Measurements from ENCODE around the gene GNG4.
A peak's percentile ranks its signal among the peaks of the same experiment; 100 is the strongest.
"Not testable (repeated sequence)": the region's sequence is repeated elsewhere in the genome, so short reads cannot be mapped to it uniquely, and the experiment has no call there.

GNG4 gene

DNA sequence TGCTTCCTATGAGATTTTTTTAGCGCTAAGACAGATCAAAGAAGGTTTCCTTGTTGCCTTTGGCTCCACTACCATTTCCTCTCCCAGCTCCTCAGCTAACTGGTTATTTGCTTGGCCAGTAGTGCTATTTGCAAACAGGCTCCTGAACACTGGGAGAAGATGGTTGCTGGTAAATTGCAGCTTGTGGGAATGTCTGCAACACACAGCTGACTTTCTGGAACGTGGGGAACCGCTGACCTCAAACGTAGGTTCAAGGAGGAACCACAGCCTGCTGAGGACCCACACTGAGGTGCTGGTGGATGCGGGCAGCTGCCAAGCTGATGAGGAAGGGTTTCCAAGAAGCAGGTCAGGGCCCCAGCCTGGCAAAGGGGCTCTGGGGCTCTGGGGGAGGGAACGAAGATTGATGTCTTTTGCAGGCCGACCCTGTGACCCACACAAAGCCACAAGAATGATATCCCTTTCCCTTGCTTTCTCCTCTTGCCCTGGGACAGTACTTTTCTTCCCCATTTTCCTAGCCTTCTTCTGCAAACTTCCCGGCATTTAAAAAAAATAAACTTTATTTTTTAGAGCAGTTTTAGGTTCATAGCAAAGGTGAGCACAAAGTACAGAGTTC, 24.8 kb downstream of the GNG4 start:
- DNase-seq, result no peak

DNA sequence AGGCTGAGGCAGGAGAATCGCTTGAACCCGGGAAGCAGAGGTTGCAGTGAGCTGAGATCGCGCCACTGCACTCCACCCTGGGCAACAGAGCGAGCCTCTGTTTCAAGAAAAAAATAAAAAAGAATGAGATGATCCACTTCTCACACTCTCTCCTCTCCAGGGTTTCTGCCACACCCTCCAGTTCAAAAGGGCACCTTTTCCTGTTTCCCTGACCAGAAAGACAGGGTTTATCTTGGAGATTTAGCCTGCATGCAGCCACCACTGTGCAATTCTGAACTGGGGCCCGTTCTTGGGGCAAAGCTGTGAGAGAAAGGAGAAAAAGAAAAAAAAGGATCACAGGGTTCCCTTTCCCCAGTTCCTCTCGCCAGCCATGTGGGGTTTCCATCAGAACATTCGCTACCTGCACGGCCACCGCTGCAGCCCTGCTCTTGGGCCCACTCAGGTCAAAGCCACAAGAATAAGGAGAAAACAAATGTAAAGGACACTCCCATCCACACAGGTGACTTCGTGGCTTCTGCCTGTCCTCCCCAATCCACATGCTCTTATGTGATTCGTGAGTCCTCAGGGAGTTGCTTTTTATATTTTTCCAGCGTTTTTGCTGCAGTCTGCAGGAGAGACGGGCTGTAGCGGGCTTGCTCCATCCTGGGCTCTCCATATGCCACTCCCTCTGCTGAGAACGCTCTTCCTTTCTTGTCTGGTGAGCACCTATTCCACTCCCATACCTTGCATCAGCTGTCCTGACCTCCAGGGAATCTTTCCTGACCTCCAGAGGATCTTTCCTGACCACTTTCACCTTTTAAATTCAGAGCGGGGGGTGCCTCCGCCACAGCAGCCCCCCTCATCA, 26.4 kb downstream of the GNG4 start:
- DNase-seq, result no peak

DNA sequence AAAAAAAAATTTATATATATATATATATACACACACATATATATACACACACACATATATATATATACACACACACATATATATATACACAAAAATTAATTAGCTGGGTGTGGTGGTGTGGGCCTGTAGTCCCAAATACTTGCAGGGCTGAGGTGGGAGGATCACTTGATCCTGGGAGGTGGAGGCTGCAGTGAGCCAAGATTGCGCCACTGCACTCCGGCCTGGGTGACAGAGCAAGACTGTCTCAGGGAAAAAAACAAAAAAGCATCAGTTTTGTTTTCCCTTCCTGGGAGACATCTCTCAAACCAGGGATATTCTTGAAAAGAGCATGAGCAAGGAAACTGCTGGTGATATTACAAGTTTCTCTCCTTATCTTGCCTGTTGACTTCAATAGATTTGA, 30.4 kb downstream of the GNG4 start:
- DNase-seq, result not testable (repeated sequence)

DNA sequence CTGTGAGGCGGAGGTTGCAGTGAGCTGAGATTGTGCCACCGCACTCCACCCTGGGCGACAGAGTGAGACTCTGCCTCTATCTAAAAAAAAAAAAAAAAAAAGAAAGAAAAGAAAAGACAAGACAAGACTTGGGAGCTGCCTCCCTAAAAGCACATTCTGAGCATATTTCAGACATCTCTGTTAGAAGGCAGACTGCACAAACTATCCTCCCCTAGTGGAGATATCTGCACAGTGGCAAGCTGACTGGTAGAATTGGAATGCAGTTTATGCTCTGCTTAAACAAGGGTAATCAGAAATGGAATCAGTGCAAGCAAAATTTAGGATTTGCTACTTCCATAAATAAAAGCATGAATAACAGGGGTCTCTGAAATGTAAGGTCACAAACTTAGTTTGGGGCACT, 31.8 kb downstream of the GNG4 start:
- no peak for DNase-seq

DNA sequence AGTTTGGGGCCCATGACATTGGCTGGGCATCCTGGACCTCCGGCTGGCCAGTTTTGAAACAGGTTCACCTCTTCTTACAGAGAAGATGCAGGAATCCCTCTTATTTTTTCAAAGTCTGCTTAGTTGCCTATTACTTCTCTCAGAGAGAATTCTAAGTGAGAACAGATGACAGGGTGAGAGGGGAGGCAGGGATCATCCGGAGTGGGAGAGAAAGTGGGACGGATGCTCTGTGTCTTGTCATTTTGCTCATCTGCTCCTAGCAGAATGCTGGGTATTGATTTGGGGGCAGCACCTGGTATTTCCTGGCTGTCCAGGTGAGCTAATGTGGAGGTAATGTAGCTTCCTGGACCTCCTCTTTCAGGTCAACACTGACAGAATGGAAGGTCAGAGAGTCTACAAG, 32.4 kb downstream of the GNG4 start:
- DNase-seq, result no peak

DNA sequence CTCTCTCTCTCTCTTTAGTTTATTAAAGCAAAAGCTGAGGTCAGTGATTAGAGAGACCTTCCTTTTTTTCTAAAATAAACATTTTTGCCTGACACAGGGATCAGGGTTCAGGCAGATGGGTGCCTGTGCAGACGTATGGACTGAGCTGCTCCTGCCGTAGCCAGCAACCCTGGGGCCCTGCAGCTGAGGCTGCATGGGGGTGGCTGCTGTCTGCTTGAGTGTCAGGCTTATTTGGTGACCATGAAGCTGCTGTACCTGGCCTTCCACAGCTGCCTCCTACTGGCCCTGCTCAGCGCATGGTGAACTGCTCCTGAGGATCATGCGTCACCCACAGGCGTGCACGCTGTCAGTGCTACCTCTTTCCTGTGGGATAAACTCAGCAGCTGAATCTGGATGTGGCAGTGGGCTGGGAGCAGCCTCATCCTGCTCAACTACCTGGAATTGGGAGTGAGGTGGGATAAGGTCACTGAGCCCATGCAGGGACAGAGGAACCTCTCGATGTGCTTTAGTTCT, 35.1 kb downstream of the GNG4 start:
- no peak for DNase-seq

DNA sequence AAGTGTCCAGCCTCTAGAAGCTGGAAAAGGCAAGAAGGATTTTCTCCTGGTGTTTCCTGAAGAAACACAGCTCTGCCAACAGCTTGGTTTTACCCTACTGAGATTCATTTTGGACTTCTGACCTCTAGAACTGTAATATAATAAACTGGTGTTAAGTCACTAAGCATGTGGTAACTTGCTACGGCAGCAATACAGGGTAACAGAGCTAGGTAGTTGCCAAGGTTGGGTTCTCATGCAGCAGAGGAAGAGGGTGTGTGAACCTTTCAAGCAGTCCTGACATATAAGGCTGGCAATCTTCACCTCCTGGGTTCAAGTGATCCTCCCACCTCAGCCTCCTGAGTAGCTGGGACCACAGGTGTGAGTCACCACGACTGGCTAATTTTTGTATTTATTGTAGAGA, 36.0 kb downstream of the GNG4 start:
- no peak for DNase-seq

DNA sequence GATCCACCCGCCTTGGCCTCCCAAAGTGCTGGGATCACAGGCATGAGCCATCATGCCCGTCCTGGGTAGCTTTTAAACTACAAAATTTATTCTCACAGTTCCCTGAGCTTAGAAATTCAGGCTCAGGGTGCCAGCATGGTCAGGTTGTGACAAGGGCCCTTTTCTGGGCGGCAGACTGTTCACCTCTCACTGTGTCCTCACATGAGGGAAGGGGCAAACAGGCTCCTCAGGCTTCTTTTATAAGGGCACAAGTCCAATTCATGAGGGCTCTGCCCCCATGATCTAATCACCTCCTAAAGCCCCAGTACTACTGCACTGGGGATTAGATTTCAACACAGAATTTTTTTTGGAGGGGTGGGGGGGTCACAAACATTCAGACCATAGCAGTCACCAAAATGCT, 36.8 kb downstream of the GNG4 start:
- DNase-seq, result no peak

DNA sequence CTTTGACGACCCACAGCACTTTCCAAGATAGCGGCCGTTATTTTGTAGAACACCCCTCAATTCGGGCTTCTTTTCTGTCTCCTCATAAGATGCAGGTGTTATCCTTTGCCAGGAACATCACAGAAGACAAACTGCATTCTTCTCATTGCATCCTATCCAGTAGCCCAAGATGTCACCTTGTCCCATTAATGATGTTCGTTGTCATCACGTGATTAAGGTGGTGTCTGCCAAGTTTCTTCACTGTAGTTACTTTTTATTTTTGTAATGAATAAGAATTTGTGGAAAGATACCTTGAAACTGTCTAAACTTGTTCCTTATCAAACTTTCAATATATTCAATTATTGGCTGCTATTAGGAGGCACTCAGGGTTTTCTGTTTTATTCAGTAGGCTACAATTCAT, 39.4 kb downstream of the GNG4 start:
- DNase-seq, result no peak

DNA sequence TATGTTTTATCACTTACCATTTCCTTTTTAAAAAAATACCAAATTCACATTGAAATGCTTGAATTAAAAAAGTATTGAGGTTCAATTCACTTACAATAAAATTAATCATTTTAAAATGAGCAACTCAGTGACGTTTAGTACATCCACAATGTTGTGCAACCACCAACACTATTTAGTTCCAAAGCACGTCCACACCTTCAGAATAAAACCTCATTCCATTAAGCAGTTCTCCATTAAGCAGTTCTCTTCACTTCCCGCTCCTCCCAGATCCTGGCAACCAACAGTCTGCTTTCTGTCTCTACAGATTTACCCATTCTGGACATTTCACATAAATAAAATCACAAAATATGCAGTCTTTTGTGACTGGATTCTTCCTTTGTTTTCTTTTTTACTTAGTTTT, 41.3 kb downstream of the GNG4 start:
- DNase-seq, result no peak

DNA sequence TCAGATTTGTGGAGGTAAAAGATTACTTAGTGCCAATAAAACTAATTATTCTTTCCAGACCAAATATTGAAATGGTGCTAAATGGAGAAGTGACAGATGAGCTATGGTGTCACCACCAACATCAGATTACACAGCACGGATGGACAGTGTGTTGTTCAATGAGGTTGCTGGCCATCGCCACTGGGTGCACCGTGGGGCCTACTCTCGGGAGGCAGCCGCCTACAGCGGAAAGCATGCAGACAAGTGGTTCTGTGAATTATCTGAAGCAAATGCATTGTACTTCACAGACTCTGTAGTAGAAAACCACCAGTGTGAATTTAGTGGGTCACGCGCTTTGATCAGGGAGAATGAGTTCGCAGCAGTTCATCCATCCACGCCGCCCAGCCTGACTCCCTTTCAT, 42.3 kb downstream of the GNG4 start:
- DNase-seq, result no peak

DNA sequence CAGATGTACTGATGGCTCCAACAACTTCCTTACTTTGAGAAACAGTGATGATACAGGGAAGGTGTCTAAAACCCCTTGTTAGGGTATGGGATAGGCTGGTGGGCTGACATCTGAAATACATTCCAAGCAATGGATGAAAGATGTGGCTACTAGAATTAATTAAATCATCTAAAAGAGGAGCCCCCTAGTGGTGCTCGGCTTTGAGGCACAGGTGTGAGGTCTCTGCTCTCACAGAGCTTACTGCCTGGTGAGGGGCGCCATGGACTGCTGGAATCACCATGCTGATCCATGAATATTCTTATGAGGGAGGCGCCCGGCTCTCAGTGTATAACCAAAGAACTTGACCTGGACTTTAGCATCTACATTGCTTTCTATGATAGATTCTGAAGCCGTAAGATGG, 48.5 kb downstream of the GNG4 start:
- peak; percentile 7 for DNase-seq

DNA sequence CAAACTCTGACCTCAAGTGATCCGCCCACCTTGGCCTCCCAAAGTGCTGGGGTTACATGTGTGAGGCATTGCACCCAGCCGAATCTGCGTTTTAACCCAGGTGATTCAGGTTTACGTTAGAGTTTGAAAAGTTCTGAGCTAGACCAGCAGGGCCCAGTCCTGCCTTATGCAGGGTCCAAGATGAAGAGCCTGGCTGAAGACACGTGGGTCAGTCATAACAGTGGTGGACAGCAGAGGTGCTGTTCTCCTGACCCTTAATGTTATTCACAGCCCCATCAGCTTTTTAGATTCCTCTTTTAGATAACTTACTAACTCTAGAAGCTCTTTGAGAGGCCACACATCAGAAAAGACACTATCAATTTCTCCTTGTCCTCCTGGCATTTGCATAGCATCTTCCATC, 50.0 kb downstream of the GNG4 start:
- DNase-seq, result no peak

DNA sequence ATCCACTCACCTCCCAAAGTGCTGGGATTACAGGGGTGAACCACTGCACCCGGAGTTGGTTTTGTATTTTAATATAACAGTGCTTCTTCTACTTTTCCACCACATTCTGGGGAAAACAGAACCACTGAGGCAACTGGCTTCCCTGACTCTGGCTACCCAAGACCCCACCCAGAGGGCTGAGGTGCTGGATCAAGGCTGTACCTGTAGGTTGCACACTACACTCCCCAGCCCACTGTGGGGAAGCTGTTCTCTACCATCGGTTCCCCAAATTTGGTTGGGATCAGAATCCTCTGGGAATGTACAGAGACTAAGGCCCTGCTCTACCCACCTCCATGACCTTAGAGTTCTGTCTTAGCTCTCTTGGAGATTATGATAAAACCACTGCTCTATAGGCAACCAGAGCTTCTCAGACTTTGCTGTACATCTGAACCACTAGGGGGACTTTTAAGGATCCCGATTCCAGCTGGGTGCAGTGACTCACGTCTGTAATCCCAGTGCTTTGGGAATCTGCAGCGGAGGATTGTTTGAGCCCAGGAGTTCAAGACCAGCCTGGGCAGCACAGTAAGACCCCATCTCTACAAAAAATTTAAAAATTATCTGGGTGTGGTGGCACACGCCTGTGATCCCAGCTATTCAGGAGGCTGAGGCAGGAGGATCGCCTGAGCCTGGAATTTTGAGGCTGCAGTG, 51.6 kb downstream of the GNG4 start:
- no peak for DNase-seq

DNA sequence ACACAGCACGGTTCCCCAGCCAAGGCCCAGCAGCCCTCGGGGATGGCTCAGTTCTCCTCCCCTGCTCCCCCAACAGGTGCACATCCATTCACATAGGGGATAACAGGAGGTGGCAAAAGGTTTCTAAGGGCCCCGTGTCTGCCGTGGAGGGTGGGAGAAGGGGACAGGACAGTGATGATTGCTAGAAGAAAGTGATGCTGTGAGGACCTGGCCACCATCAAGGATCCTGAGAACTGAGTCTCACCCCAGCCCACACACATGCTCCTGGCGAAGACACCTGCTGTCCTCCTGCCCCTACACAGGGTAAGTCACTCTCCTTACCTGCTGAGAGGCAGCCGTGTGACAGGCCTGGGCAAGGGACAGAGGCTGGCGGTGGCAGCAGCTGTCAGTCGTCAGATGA, 54.5 kb downstream of the GNG4 start:
- DNase-seq, result no peak

DNA sequence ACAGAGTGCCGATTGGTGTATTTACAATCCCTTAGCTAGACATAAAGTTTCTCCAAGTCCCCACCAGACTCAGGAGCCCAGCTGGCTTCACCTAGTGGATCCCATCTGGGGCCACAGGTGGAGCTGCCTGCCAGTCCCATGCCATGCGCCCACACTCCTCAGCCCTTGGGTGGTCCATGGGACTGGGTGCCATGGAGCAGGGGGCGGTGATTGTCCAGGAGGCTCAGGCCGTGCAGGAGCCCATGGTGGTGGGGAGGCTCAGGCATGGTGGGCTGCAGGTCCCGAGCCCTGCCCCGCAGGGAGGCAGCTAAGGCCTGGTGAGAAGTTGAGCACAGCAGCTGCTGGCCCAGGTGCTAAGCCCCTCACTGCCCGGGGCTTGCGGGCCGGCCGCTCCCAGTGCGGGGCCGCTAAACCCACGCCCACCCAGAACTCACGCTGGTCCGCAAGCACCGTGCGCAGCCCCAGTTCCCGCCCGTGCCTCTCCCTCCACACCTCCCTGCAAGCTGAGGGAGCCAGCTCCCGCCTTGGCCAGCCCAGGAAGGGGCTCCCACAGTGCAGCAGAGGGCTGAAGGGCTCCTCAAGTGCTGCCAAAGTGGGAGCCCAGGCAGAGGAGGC, 55.2 kb downstream of the GNG4 start:
- DNase-seq, result not testable (repeated sequence)

DNA sequence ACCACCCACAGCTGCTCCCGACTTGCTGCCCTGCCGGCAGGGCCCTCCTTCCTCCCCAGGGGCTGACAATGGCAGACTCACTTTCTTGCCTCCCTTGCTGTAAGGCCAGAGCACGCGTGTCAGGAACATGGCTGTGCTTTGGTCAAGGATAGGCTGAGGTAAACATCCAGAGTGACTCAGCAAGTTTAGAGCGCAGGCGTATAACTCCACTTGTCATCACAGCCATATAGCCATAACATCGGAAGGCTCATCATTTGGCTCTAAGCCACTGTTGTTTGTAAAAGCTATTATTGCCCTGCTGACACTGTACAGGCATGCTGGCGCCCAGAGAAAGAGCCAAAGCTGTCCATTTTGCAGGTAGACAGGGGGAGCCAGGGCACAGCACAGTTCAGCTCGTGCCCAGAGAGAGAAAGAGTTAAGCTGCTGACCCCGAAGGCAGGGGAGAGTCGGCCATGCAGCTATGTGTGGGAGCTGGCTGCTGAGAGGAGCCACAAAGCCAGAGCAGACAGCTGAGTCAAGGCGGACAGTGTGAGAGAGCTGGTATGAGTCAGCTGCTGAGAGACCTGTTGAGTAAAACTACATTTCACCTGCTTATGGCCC, 60.6 kb downstream of the GNG4 start:
- no peak for DNase-seq

DNA sequence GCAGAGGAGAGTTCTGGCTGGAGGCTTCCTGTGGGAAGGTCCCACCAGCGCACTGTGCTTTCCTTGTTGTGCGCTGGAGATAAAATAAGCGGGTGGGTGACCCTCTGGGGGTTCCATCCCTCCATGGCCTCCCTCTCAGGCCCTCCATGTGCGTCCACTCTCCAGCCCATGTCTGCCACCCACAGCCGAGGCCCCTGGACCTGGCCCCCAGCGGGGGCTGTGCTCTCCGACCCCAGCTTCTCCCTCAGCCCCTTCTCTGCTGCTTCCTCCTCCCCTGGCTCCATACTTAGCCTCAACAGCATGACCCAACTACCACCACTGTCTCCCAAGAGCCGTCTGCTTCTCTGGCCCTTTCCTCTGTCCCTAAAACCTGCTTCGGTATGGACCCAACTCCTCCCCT, 61.4 kb downstream of the GNG4 start:
- no peak for DNase-seq

DNA sequence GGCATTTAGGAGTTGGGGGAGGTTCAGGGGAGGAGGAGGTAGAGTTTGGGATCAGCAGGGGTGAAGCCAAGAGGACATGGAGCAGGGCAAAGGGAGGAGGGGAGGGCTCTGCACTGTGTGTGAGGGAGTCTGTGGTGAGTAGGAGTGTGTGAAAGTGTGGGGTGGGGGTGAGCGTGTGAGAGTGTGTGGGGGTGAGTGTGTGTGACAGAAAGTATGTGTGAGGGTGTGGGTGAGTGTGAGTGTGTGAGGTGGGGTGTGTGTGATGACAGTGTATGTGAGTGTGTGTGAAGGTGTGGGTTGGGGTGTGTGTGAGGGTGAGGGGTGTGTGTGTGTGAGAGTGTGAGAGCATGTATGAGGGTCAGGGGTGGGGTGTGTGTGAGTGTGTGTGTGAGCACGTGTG, 62.6 kb downstream of the GNG4 start:
- no peak for DNase-seq

DNA sequence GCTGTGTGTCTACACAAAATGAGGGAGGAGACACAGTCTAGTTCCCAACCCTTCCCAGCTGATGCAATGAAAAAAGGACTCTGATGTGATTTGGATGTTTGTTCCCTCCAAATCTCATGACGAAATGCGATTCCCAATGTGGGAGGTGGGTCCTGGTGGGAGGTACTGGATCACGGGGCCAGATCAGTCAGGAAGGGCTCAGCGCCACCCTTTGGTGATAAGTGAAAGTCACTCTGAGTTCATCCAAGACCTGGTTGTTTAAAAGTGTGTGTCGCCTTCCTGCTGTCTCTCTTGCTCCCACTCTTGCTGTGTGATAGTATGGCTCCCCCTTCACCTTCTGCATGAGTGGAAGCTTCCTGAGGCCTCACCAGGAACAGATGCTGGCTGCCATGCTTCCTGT, 63.2 kb downstream of the GNG4 start:
- DNase-seq, result no peak

DNA sequence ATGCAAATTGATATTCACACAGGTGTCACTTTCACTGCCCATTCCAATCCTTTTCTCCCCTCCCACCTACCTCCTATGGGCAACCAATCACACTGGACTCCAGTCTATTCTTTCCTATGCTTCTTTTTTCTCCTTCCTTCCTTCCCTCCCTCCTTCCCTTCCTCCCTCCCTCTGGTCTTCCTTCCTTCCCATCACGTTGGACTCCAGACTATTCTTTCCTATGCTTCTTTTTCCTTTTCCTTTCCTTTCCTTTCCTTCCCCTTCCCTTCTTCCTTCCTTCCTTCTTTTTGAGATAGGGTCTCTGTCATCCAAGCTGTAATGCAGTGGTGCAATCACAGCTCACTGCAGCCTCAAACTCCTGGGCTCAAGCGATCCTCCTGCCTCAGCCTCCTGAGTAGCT, 64.6 kb downstream of the GNG4 start:
- no peak for DNase-seq

DNA sequence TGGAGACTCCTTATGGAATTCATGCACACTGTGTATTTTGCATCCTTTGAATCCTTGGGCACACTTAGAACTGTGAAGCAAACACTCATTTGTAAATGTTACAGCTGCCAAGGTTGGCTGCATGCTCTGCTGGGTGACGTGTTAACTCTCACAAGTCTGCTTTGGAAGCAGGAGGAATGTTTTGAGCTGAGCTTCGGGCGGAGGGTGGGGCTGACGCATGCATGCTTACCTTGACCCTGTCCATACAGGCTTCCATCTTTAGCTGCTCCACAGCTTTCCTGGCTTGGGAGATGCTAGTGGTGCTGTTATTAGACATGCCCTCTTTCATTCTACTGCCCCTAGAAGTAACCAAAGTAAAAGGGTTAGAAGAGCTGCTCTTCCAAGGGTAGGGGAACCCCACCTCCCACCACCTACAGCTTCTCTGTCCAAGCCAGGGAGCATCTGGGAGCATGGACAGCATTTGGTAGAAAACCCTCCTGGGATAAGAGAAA, 66.0 kb downstream of the GNG4 start:
- no peak for DNase-seq

DNA sequence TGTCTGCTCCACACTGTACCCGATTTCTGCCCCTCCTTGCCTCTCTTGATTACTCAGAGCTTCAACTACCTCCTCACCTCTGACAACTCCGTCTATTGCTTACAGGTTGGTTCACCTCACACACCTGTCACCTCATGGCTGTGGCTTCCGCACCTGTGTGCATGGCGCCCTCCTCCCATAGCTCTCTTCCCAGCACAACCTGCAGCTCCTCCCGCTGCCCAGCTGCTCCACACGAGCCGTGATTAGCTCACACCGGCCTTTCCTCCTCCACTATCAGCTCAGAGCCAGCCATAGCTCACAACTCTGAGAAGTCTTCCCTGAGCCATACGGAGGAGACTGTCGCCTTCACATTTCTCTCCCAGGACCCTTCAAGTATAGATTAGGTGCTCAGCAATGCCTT, 67.5 kb downstream of the GNG4 start:
- DNase-seq, result no peak
